SK-N-DZ (cell line): ENCODE results near the gene CDH4.

Experiments
- DNase-seq: peaks from one replicate; pipeline ENCODE4 v3.0.0-alpha.2; 2015; ENCODE audit warnings: low spot score

The CDH4 gene

DNA sequence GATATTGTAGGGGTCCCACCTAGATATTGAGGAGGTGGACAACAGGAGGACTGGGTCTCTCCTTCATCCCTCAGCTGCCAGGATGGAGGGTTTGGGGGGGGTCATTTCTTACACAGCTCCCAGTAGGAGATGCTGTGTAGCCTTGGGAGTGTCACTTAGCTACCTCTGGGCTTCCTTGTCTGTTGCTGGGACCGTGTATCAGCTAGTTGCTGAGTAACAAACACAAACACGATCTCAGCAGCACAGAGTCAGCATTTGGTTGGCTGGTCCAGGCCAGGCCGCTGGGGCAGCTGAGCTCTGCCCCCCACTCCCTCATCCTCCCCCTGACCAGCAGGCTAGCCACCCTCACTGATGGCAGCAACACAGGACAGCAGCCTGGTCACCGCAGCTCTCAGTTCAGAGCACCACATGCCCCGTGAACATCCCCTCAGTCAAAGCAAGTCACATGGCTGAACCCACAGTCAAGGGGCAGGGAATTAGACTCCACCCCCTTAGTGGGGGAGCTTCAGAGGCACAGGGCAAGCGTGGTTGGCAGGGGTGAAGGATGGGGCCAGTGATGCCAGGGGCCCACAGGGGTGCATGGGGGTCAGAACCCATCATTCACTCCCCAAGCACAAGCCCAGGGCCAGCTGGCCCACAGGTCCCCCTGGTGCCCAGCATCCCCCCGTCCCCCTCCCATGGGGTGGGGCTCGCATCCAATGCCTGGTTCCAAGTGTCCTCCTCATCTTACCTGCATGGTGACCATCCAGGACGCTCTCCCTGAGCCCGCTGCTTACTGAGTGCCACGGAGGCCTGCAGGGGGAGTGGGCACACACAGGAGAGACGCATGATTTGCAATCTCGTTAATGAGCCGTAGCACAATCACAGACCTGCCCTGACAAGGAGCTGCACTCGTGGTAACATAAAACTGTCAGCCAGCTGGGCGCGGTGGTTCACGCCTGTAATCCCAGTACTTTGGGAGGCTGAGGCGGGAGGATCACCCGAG, 701.3 kb downstream of the CDH4 start:
- no peak for DNase-seq

DNA sequence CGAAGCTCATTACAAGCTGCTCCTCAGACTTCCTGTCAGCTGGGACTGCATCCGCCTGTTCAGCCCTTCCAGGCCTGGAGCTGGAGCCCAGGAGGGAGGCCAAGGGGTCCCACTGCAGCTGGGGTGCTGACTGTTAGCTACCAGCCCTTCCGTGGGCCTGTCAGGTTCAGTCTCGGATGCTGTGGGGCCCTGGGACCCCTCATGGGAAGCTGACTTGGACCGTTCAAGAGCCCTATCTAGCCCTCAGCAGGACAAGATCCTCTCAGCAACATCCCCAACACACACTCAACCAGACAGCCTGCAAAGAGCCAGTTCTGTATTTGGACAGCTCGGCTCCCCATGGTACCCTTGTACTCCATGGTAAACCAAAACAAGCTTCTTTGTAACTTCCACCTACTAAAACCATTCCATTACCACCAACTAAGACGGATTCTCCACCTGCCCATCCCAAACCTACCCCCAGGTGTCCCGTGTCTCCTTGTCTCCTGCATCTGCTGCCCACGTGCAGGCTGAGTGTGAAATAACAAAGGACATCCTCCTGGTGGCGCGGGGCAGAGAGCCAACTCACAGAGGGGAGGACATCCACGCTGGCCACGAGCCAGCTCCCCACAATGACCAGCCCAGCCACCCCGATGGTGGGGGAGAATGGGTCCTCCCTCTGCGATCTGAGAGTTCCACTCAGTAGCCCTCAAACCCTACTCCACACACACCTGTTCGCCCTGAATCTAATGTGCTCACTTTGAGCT, 702.4 kb downstream of the CDH4 start:
- no peak for DNase-seq

DNA sequence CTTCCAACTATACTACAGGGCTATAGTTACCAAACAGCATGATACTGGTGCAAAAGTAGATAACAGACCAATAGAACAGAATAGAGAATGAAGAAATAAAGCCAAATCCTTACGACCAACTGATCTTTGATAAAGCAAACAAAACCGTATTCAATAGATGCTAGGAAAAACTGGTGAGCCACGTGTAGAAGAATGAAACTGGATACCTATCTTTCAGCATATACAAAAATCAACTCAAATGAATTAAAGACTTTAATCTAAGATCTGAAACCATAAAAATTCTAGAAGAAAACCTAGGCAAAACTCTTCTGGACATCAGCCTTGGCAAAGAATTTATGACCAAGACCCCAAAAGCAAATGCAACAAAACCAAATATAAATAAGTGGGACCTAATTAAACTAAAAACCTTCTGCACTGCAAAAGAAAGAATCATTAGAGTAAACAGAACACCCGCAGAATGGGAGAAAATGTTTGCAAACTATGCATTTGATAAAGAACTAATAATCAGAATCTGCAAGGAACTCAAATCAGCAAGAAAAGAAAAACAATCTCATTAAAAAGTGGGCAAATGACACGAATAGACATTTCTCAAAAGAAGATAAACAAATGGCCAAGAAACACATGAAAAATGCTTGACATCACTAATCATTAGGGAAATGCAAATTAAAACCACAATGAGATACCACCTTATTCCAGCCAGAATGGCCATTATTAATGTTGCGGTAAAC, 703.8 kb downstream of the CDH4 start:
- DNase-seq = no peak

DNA sequence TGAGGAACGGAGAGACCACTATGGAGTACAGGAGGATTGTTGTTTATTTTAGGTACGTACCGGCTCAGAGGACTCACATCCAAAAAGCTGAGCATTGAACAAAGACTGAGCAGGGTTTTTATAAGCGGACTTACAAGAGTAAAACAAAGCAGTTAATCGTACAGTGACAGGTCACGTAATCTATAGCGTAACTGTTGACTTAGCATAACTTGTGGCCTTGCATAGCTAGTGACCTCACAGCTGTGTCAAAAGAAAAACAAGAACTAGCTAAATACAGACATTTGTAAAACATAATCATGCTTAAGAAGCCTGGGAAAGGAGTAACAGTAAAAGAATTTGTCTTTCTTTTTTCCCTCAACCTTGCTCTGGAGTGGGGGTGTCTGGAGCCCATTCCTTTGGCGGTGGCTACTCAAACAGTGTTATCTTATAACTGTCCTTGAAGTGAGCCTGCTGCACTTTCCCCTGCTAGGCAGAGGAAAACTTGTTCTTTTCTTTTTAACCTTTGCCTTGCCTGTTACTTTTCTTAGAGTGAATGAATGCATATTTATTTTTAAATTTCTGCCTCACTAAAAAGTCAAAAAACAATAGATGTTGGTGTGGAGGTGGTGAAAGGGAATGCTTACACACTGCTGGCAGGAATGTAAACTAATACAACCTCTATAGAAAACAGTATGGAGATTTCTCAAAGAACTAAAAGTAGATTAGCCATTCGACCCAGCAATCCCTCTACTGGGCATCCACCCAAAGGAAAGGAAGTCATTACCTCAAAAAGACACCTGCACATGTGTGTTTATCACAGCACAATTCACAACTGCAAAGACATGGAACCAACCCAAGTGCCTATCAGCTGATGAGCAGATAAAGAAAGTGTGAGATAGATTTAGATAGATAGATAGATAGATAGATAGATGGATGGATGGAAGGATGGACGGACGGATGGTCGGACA, 704.6 kb downstream of the CDH4 start:
- DNase-seq = no peak

DNA sequence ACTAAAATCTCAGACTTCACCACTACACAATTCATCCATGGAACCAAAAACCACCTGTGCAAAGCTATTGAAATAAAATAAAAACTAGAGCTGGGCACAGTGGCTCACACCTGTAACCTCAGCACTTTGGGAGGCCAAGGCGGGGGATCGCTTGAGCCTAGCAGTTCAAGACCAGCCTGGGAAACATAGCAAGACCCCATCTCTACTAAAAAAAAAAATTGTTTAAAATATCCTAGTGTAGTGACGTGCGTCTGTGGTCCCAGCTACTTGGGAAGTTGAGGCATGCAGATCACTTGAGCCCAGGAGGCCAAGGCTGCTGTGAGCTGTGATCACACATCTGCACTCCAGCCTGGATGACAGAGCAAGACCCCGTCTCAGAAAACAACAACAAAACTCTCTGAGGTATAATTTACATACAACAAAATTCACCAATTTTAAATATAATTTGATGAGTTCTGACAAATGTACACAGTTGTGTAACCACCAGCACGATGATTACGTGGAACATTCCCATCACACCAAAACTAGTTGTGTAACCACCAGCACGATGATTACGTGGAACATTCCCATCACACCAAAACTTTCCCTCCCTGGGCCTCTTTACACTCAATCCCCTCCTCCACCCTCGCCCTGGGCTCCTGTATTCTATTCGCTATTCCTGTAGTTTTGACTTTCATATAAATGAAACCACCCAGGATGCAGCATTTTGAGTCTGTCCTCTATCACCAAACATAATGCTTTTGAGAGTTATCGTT, 706.1 kb downstream of the CDH4 start:
- no peak for DNase-seq

DNA sequence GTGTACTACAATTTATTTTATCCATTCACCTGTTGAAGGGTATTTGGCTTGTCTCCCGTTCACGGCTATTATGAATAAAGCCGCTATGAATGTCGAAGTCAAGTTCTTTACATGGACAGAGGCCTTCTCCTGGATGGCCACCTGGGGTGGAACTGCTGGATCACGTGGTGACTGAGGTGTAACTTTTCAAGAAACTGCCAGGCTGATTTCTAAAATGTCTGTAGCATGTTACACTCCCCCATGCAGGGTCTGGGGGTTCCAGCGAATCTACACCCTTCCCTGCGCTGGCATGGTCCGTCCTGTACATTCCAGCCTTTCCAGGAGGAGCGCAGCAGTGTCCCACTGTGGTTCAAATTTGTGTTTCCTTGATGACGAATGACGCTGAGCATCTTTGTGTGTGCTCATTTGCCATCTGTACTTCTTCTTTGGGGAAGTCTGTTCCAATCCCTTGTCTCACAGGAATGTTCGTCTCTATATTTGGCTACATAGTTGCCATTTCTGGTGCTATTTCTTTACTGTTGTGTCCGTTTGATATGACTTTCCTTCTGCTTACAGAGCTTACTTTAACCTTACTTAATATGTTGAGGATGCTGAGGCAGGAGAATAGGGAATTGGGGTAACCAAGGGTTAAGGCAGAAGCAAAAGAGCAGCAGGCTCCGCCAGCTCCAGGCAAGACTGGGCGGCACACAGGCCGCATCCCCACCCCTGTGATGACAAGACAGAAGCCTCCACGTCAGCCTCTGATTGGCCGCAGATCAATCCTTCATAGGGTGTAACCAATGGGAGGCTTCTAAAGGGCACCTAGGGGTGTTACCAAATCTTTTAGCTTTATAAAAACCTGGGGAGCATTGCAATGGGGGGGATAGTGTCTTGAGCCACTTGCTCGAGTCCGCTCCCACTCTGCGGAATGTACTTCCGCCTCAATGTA, 707.0 kb downstream of the CDH4 start:
- DNase-seq = no peak

DNA sequence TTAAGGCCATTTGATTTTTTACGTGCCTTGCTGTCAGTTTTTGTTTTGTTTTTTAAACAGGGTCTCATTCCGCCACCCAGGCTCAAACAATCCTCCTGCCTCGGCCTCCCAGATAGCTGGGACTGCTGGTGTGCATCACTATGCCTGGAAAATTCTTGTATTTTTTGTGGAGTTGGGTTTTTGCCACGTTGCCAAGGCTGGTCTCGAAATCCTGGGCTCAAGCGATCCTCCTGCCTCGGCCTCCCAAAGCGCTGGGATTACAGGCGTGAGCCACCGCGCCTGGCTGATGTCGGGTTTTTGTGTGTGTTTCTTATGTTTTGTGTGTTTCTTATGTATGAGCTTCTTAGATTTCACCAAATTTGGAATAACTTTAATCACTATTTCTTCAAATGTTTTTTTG, 708.8 kb downstream of the CDH4 start:
- no peak for DNase-seq

DNA sequence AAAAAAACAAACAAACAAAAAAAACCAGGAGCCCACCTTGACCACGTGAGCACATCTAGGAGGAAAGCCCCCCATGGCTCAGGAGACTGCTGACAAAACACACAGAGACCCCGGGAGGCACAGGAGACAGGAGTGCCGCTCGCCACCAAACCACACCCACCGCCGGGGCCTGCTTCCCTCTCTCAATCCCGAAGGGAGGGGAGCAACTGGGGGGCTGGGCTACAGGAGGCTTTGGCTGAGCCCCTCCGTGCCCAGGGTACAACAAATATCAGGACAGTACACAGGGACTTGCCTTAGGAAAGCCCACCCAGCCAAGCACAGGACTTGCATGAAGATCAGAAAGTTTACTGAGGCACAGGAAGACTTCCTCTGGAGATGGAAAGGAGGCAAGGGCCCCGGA, 711.1 kb downstream of the CDH4 start:
- DNase-seq = no peak

DNA sequence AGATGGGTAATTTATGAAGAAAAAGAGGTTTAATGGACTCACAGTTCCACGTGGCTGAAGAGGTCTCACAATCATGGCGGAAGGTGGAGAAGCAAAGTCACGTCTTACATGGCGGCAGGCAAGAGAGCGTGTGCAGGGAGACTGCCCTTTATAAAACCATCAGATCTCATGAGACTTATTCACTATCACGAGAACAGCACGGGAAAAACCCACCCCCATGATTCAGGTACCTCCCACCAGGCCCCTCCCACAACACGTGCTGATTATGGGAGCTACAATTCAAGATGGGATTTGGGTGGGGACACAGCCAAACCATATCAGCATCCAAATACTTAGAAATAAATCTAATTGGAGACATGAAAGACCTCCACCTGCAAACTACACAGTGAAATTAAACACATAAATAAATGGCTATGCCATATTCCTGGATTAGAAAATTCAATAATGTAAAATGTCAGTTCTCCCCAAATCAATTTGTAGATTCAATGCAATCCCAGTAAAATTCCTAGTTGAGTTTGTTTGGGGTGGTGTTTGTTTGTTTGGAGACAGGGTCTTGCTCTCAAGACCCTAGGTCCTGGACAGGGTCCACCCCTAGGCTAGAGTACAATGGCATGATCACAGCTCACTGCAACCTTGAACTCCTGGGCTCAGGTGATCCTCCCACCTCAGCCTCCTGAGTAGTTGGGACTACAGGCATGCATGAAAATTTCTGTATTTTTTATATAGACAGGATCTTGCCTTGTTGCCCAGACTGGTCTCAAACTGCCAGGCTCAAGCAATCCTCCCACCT, 712.0 kb downstream of the CDH4 start:
- no peak for DNase-seq

DNA sequence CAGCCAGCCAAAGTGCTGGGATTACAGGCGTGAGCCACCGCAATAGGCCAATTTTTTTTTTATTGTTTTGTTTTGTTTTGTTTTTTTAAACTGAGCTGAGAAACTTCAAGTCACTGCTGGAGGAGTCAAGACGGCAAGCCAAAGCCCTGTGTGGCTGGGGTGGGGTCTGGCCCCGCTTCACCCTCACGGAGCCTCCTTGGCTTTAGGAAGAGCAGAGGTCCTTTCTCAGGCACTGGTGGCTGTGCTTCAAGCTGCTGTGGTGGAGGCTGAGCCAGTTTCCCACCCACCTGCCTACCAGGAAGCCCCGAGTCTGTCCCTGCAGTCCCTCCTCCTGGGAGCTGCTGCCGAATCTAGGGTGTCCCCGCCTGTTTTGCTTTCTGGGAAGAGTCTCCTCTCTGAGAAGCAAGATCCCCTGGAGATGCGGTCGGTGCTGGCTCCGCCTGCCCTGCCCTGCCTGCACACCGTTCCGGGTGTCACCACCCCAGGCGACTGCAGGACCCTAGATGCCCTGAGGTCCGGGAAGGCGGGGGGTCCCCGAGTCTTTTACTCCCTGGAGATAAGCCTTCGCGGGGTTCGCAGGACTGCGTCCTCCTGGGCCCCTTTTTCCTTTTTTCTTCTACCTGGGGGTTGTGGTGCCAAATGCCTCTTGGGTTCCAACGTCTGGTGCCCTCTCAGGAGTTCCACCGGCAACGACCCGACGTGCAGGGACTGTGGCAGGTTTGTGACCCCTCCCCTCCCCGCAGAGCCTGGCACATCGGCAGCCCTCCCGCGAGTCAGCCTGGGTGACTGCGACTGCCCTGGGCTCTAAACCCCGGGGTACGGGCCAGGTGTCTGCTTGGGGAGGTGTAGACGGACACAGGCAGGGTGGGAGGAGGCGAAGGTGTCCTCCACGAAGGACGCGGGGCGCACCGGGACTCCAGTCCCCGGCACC, 712.9 kb downstream of the CDH4 start:
- no peak for DNase-seq

DNA sequence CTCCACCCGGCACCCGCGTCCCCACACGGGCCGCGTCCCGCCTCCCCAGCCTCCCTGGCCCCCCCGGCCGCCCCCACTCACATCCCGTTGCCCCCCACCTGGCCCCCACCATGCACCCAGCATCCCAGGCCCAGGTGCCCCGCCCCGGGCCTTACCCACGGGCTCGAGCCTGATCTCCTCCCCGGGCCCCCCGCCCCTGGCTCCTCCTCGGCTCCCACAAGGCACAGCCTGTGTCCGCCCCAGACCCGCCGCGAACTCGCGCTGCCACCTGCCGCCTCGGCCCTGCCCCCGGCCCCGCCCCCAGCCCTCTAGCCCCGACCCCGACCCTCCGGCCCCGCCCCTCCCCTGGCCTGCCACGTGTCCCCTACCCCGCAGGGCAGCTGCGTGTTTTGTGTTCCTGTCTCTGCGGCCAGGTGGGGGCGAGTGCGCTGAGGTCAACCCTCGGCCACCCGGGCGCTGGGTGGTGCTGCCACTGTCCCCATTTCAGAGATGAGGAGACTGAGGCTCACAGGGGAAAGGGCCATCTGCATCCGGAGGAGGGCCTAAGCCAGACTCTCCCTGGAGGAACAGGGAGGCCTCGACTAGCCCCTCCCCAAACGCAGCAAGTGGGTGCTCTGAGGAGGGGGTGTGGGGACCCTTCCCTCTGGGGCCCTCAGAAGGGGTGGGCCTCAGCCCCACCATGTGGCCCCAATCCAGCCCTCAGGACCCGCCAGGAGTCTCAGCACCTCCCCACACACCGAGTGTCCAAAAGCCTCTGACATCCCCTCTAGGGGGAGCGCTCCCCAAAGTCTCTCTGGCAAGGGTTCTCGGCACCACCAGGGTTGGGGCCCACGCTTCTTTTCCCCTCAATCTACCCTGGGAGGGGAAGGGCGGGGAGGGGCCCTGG, 713.8 kb downstream of the CDH4 start:
- no peak for DNase-seq

DNA sequence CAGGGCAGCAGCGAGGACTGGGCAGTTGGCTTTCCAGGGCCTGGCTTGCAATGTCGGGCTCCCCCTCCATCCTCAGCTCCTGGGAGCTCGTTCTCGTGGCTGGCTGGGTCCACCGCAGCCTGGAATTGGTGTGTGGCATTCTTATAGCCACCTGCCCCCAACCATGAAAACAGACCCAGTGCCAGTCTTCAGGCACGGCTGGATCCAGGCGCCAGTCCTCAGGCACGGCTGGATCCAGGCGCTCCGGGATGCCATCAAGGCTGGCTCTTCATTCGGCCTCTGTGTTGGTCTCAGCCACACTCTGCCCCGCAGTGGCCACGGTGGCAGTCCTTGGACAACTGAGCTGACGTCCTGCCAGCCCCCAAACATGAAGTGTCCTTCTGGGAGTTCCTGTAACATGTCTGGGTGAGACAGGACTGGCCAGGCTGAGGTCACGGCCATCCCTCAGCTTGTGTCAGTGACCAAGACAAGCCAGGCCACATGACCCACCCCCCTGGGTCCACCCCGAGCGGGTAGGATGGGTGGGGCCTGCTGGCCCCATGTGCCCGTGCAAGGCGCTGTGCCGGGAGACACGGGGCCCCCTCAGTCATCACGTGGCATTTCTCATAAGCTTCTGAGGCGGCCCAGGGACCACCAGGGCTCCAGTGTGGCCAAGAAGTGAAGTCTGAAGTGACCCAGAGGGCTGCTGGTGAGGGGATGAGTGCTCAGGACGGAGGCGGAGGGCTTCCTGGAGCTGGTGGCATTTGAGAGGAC, 714.6 kb downstream of the CDH4 start:
- no peak for DNase-seq

DNA sequence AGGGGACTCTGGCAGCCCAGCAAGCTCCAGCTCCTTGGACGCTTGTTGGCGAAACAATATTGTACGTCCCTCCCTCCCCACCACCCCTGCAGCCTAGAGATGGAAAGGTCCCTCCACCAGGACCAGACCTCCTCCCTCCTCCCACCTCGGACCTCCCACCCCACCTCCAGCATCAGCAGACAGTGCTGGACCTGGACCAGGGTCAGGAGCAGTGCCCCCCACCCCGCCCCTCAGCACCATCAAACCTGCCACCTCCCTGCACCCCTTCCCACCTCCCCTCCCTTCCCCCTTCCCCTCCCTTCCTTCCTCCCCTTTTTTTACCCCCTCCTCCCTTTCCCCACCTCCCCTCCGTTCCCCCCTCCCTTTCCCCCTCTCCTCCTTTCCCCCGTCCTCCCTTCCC, 715.2 kb downstream of the CDH4 start:
- no peak for DNase-seq

DNA sequence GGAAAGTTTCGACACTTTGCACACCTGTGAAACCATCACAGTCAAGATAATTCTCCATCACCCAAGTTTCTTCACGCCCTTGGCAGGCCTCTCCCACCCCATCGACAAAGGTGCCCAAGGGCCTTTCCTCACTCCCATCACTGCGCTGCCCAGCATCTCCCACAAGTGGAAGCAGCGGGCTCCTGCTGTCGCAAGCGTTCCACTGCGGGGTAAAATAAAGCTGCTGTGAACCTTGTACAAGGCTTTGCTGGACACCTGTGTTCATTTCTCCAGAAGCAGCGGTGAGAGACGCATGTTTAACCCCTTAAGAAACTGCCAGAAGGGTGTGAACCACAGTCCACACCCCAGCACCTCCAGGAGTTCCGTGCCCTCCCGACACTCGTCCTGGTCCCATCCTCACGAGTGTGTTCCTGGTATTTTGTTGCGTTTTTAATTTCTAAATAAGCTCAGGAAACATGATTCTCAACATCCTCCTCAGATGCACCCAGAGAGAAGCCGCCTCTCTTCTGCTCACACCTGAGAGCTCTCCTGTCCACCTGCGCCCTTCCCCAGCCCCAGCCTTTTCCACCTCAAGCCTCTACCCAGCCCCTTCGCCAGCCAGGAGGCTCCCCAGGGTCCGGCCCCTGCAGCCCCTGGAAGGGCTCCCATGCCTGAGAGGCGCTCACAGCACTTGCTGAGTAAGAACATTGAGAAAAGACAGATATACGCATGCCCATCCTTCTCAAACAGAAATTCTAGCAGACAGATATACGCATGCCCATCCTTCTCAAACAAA, 716.2 kb downstream of the CDH4 start:
- no peak for DNase-seq

DNA sequence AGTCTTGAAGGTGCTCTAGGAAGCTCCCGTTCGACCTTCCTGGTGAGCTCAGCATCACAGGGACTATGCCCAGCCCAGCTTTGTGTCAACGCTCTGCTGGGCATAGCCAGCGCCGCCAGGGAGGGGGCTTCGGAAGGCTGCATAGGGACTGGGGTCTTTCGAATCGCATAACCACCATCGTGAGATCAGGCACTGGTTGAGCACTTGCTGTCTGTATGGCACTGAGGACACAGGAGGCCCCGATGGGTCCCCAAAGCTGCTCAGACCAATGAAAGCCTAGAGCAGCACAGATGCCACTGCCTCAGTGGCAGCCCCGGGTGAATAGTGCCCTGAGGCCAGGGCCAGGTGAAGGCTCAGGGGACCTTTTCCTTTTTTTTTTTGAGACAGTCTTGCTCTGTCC, 716.9 kb downstream of the CDH4 start:
- no peak for DNase-seq
